IPS DF 4.7 (cell line): Measurements from ENCODE around the gene EXOC2.
"Not testable (repeated sequence)": the region's sequence is repeated elsewhere in the genome, so short reads cannot be mapped to it uniquely, and the experiment has no call there.

Source experiments
- DNase-seq: peaks from one replicate; pipeline ENCODE4 v3.0.0-alpha.2; 2013; ENCODE audit warnings: low spot score; ENCODE audit errors: extremely low read depth

The EXOC2 gene

DNA sequence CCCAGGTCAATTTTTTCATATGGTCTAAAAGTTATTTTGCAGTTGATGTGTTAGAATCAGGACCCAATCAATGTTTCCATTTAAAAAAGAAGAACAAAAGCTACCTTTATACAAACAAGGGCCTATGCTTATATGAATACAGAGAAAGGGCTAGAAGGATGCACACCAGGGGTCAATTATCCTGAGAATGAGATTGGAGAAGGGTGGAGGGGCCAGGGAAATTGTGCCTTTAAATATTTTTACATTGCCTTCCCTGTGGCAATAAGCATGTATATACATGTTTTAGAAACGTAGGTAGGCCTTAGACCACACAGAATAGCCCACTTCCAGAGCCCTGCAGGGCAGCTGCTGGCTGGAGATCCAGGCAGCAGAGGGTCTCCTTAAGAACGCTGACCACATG, 12.7 kb downstream of the EXOC2 start:
- no peak for DNase-seq

DNA sequence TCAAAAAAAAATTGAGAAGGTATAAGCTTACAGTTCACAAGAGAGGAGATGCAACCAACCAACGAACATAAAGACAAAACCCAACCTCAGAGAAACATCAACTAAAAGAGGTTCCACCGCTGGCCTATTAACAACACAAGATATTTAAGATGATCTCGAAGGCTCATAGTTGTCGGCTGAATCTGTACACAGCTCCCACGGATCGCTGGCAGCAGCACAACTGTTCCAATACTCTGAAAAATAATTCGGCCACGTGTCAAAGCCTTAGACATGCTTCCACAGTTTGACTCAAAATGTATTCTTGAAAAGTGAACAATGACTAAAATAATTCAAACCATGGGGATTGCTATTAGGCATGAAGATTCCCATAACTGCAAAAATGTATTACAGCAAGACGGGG, 13.7 kb downstream of the EXOC2 start:
- DNase-seq, result no peak

DNA sequence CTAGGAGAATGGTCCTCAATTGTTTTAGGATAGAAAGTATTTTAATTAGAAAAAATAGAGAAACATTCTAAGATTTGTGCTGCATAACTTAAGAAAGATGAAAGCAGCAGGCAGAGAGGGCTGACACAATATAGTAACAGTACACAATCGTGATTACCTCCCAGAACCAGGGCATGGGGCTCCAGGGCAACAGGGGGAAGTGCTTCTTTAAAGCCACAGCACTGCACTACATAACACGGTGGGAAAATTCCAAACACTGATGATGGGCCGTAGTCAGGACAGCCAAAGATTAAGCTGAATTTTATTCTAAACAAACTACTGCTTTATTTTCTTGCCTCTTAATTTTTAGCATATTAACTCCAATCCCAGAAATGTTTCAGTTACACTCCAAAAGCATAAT, 14.4 kb downstream of the EXOC2 start:
- no peak for DNase-seq

DNA sequence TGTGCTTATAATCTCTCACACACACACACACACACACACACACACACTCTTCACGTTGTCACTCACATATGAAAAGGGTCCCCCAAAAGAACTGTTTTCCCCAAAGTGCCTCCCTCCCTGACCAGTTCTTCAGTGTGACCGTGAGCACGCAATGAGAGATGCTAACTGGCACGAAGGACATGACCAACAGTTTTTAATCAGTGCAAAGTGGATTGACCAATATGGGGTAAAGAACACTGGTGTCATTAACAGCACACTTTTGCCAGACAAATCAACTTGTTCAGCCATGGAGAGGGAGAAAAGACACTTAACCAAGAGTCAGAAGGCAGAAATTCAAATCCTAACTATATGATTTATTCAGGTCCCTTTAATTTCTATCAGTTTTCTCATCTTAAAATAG, 15.0 kb downstream of the EXOC2 start:
- DNase-seq, result no peak

DNA sequence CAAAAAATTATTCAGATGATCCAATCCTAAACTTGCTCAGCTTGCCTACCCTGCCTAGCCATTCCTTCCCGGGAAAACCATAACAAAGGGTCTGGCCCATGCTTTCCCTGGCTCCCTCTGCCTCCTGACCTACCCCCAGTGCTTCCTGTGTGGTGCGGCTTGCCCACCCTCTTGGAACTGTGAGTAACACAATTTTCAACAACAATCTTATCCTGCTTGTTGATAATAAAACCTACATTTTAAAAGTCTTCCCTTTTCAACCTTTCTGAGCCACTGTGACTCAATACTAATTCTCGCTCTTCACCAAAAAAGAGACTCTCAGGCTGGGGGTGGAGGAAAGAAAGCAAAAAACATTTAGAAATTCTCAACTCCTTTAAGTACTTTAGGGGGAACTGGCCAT, 18.0 kb downstream of the EXOC2 start:
- no peak for DNase-seq

DNA sequence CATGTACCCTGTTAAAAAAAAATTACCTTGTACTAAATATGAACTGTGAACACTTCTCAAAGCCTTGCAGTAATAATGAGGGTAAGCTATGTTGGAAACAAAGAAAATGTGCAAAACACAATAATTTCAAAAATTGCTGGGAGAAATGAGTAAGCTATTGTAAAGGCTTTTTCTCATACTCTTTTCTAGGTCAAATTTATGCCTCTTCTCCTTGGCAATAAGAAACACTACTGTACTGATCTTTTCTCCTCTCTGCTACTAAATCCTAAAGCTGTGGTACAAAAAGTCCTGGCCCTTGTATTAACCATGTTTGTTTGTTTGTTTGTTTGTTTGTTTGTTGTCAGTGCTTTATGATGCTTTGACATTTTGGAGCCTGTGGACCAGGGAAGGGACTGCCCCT, 18.5 kb downstream of the EXOC2 start:
- DNase-seq, result no peak

DNA sequence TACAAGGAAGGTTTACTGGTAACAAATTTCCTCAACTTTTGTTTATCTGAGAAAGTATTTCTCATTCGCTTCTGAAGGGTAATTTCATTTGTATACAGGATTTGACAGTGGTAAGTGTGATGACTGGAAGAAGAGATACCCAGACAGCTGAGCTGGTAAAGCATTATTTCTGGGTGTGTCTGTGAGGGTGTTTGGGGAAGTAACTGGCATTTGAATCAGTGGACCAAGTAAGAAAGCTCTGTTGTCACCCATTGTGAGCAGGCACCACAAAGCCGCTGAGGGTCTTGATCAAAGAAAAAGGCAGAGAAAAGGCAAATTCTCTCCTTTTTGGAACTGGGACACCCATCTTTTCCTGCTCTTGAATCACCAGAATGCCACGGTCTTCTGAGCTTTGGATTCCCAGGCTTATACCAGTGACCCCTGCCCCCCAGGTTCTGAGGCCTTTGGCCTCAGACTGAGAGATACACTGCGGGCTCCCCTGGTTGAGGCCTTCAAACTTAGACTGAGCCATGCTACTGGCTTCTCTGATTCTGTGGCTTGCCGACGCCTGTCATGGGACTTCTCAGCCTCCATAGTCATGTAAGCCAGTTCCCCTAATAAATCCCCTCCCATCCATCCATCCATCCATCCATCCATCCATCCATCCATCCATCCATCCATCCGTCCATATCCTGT, 25.5 kb downstream of the EXOC2 start:
- DNase-seq, result no peak

DNA sequence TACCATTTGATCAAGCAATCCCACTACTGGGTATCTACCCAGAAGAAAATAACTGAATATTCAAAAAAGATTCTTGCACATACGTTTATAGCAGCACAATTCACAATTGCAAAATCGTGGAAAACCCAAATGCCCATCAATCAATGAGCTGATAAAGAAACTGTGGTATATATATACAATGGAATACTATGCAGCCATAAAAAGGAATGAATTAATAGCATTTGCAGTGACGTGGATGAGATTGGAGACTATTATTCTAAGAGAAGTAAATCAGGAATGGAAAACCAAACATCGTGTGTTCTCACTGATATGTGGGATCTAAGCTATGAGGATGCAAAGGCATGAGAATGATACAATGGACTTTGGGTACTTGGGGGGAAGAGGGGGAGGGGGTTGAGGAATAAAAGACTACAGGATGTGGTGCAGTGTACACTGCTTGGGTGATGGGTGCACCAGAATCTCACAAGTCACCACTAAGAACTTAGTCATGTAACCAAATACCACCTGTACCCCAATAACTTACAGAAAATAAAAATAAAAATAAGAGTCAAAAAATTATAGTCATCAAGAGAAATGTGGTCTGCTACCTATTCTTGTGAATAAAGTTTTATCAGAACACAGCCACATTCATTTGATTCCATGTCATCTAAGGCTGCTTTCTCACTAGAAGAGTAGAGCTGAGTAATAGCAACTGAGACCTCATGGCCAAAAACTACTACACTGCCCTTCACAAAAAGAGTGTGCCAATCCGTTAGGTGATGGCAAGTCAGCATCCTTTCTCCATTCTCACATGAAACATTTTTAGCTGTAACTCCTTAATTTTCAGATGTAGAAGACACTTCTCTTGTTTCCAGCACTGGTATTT, 27.3 kb downstream of the EXOC2 start:
- DNase-seq, result no peak

DNA sequence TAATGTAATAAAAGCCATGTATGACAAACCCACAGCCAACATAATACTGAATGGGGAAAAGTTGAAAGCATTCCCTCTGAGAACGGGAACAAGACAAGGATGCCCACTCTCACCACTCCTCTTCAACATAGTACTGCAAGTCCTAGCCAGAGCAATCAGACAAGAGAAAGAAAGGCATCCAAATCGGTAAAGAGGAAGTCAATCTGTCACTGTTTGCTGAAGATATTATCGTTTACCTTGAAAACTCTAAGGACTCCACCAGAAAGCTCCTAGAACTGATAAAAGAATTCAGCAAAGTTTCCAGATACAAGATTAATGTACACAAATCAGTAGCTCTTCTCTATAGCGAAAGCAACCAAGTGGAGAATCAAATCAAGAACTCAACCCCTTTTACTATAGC, 29.2 kb downstream of the EXOC2 start:
- DNase-seq, result not testable (repeated sequence)

DNA sequence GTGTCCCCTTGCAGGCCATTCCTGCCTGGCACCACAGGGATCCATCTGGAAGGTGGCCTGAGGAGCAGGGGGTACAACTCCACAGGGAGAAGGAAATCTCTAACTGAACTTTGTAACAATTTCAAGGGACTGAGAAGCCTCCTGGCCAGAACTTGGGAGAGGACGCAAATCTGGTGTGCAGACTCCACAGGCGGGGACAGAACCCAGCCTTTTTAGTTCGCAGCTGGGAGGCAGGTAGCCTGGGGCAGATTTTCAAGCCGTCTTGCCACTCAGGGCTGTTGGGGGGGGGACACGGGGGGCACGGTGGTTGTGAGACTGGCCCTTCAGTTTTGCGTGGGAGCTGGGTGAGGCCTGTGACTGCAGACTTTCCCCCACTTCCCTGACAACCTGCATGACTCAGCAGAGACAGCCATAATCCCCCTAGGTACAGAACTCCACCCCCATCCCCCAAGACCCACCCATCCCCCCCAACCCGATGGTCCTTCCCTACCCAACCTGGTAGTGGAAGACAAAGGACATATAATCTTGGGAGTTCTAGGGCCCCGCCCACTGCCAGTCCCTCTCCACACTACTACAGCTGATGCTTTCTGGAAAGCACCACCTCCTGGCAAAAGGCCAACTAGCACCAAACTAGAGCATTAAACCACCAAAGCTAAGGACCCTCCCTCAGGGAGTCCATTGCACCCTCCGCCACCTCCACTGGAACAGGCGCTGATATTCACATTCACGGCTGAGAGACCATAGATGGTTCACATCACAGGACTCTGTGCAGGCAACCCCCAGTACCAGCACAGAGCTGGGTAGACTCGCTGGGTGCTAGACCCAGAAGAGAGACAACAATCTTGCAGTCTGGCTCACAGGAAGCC, 33.0 kb downstream of the EXOC2 start:
- no peak for DNase-seq

DNA sequence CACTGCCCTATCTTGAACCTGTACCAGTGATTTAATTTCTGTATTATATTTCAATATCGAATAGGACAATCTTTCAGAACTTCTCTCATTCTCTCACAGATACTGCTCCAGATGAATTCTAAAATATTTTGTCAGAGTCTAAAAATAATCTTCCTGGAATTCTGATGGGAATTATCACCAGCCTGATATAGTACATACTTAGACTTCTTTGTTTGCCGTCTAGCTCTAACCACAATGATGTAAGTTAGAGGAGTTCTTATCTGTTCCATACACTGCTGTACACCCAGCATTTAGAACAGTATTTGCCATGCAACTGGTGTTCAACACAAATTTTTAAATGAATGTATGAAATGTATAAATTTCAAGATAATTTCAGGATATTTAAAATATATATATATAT, 34.7 kb downstream of the EXOC2 start:
- DNase-seq, result no peak

DNA sequence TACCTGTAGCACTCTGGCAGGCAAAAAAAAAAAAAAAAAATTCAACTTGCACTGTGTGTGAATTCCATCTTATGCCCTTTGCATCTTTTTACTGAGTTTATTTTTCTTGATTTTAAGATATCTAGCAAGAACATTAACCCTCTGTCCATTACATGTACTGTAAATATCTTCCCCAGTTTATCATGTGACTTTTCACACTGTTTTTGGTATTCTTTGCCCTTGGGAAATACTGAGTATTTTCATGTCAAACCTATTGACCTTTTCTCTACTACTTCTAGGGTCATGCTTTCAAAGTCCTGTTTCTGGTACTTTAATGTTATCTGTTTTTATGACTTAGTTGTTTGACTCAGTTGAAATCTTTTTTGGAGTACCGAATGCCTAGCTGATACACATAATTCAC, 35.2 kb downstream of the EXOC2 start:
- DNase-seq, result no peak

DNA sequence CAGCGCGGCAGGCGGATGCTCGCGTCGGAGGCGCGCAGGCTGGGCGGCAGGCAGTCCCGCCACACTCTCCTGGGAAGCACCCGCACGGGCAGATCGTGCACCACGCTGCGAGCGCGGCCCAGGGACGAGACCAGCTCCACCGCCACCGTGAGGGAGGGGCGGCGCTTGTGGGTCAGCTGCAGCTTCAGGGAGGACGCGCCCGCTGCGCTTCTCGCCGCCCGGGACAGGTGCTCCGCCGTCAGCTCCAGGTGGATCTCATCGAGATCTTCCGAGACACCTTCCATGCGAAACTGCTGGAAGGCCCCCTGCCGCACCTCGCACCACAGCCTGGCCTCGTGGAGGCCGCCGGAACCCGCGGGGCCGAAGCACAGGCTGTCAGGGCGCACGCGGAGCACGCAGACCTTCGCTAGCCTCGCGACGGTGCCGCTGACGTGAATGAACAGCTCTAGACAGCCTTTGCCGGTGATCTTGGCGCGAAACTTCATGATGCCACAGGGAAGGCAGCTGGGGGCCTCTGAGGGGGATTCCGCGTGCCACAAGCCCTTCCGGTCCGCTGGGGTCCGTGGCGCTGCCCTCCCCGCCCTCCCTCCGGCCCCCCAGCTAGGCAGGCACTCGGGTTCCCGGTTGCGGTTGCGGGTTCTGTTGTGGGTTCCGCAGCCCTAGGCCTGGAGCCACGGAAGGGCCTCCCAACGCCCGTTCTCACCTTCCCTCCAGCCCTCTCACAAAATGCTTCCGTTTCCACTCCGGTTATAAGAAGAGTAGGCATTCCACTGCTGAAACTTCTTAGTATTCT, 36.3 kb downstream of the EXOC2 start, which contains the start of gene HUS1B:
Gene HUS1B (minus strand): TSS at position 641 of the 793 bp plus-strand sequence. CDS start 156 bp downstream, at position 485.
- no peak for DNase-seq

DNA sequence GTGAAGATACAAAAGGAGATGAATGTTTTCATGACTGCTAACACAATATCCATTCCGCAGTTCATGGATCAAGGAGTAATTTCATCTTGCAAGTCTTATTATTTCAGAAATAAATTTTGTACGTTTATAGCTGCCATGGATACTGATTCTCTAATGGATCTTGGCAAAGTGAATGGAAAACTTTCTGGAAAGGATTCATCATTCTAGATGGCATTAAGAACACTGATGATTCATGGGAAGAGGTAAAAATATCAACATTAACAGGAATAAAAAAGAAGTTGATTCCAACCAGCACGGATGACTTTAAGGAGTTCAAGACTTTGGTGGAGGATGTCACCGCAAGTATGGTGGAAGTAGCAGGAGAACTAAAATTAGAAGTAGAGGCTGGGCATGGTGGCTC, 38.8 kb downstream of the EXOC2 start:
- DNase-seq, result no peak

DNA sequence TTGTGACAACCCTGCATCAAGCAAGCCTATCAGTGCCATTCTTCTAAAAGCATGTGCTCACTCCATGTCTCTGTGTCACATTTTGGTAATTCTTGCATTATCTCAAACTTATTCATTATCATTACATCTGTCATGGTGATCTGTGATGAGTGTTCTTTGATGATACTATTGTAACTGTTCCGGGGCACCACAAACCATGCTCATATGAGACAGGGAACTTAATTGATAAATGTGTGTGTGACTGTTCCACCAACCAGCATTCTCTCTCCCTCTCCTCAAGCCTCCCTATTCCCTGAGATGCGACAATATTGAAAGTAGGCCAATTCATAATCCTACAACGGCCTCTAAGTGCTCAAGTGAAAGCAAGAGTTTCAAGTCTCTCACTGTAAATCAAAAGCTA, 40.1 kb downstream of the EXOC2 start:
- DNase-seq, result no peak

DNA sequence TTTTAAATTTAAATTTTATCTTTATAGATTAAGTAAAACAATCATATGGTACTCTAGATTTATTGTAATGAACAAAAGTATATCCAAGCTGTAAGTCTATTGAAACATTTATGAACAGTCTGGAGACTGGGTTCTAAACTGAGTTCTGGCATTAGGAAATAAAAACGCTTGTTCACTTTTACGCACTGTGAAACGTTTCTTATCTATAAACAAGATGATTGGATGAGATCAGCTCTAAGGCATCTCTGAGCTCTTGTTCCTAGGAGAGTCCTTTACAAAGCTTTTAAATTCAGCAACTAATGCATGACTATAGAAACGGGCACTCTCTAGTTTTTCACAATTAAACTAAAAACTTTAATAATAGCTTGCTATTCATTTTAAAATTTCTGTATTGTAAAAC, 42.8 kb downstream of the EXOC2 start:
- DNase-seq, result no peak

DNA sequence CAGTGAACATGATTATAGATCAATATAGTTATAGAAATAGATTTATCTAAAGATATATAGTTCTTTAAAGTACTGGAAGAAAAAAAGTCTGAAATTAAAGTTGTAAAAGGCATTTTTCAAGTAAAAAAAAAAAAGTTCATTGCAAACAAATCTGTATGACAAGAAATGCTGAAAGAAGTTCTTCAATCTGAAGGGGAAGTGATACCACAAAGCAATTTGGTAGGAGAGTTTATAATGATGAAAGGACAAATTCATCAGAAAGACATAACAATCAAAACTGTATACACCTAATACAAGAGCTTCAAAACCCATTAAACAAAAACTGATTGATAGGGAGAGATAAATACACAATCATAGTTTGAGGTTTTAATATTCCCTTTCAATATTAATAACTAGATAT, 50.1 kb downstream of the EXOC2 start:
- DNase-seq, result no peak

DNA sequence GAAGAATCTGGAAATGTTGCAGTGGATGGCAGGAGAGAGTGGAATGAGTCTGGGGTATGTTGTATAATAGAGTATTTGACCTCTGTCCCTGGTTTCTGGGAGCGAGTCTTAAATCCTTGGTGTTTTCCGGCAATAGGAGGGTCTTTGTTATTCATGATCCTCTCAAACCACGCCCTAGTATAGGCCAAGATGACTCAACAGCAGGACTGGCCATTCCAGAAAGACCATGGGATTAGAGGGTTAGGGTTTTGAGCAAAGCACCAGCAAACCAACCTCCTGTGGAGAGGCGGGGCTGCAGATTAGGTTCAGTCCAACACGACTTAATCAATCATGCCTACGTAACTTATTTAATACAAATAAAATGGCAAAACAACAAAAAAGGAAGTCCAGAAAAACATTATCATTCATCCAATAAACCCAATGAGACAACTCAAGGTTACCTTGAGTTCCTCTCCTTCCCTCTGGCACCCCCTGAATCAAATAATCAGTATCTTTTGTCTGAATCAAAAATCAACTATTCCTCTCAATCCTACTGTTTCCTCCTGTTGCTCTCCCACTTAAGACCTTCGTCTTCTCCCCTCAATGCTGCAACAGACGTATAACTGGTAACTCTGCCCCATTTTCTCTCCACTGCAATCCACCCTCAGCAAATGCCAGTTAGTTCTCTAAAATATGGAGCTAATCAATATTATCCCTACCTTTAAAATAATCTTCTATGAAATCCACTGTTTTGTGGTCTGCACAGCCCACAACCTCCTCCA, 51.5 kb downstream of the EXOC2 start:
- no peak for DNase-seq

DNA sequence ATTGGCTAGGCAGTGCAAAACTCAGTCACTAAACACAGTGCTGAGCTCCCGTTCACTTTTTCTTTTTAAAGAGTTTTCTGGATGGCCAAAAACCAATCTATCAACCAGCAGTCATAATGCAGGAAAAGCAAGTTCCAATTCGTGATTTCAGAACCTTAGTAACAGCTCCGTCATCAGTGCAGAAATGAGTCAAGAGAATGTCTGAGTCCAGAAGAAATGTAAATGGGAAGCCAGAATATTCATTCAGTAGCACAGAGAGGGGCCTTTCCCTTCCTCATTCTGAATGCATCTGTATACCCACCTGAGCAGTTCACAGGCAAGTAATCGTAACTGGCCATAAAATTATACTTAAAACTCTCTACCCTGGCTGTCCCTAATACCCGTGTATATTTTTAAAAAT, 56.5 kb downstream of the EXOC2 start:
- DNase-seq, result no peak

DNA sequence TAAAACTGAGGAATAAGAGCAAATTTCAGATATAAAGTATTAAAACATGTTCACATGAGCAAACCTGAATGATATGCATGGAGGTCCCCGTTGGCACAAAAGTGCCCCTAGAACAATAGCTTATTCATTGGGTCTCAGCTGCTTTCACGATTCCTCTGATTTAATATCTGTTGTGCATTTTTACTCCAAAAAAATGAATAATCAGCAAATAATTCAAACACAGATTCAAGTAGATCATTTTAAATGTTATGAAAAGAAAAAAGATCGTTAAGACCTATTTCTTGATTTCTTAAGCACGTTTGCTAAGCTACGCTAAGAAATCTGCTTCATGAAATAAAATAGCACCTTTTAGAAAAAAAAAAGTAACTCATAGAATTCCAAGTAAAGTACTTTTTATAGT, 57.7 kb downstream of the EXOC2 start:
- no peak for DNase-seq
